ENCODE results near the gene AMPD1. TPM values are rescaled to one million over a fixed set of nuclear protein-coding genes. Genes with fewer than 3 reads are reported as not detected.

The AMPD1 gene
- total RNA-seq, 1 experiment from 2014 or later: 0.19 TPM

GRCh38 chr1:114703242-114703641, 7.9 kb upstream of the AMPD1 start:
- DNase-seq (ENCODE audit: low spot score): no peak
- no peaks in the 10 kb centered on the region for H3K4me1 ChIP-seq (ENCODE audit: insufficient read depth, low read length, poor library complexity, severe bottlenecking)
- H3K9me3 ChIP-seq (ENCODE audit: low read depth, low read length, poor library complexity, severe bottlenecking): no peaks in the 10 kb centered on the region
- no peak overlapping the region for H3K4me3 ChIP-seq (ENCODE audit: low read depth, low read length, poor library complexity, severe bottlenecking)
- no peaks in the 10 kb centered on the region for H3K27me3 ChIP-seq (replicated peaks; ENCODE audit: insufficient read depth, low read depth, low read length, poor library complexity)
- peaks cover 22% of the 10 kb centered on the region for H3K36me3 ChIP-seq (ENCODE audit: insufficient read depth, low read length, poor library complexity, severe bottlenecking)
- H3K27ac ChIP-seq (ENCODE audit: low read depth, low read length, poor library complexity, severe bottlenecking): no peak overlapping the region
- ChIA-PET POLR2A (ENCODE audit: low non-redundant PET) (no interaction called here), CTCF (no interaction called here)
- intact Hi-C loops (cut with micrococcal nuclease; ENCODE audit: unreplicated experiment): no loop called here
- TF ChIP-seq CTCF (conservative IDR thresholded peaks at IDR 0.05; ENCODE audit: low read depth, low read length) (no peak), EZH2 (IDR thresholded peaks at IDR 0.05; ENCODE audit: borderline replicate concordance, low read depth, low read length, poor library complexity, severe bottlenecking) (no peak)
- no TSS peak for BruUV-seq (replicated peaks)

- DNase-seq (ENCODE audit: low spot score): no peak
- H3K36me3 ChIP-seq (ENCODE audit: insufficient read depth, low read length, poor library complexity, severe bottlenecking): peaks cover 17% of the 10 kb centered on the region
- H3K27ac ChIP-seq (ENCODE audit: low read depth, low read length, poor library complexity, severe bottlenecking): no peak overlapping the region
- TF ChIP-seq CTCF (conservative IDR thresholded peaks at IDR 0.05; ENCODE audit: low read depth, low read length) (no peak), EZH2 (IDR thresholded peaks at IDR 0.05; ENCODE audit: borderline replicate concordance, low read depth, low read length, poor library complexity, severe bottlenecking) (no peak)
- H3K4me1 ChIP-seq (ENCODE audit: insufficient read depth, low read length, poor library complexity, severe bottlenecking): no peaks in the 10 kb centered on the region
- ChIA-PET POLR2A (ENCODE audit: low non-redundant PET) (no interaction called here), CTCF (no interaction called here)
- intact Hi-C loops (cut with micrococcal nuclease; ENCODE audit: unreplicated experiment): no loop called here
- no peaks in the 10 kb centered on the region for H3K9me3 ChIP-seq (ENCODE audit: low read depth, low read length, poor library complexity, severe bottlenecking)
- no peak overlapping the region for H3K4me3 ChIP-seq (ENCODE audit: low read depth, low read length, poor library complexity, severe bottlenecking)
- H3K27me3 ChIP-seq (replicated peaks; ENCODE audit: insufficient read depth, low read depth, low read length, poor library complexity): no peaks in the 10 kb centered on the region
- no TSS peak for BruUV-seq (replicated peaks)
Observed at GRCh38 chr1:114702737-114703136, 7.4 kb upstream of the AMPD1 start.

- ChIA-PET CTCF (no interaction called here), POLR2A (ENCODE audit: low non-redundant PET) (no interaction called here)
- Histone ChIP-seq H3K27me3 (replicated peaks; ENCODE audit: insufficient read depth, low read depth, low read length, poor library complexity) (no peaks in the 10 kb centered on the region), H3K27ac (ENCODE audit: low read depth, low read length, poor library complexity, severe bottlenecking) (no peak overlapping the region), H3K4me3 (ENCODE audit: low read depth, low read length, poor library complexity, severe bottlenecking) (no peak overlapping the region), H3K36me3 (ENCODE audit: insufficient read depth, low read length, poor library complexity, severe bottlenecking) (peaks cover 9% of the 10 kb centered on the region), H3K9me3 (ENCODE audit: low read depth, low read length, poor library complexity, severe bottlenecking) (no peaks in the 10 kb centered on the region), H3K4me1 (ENCODE audit: insufficient read depth, low read length, poor library complexity, severe bottlenecking) (no peaks in the 10 kb centered on the region)
- BruUV-seq (replicated peaks): no TSS peak
- DNase-seq (ENCODE audit: low spot score): no peak
- intact Hi-C loops (cut with micrococcal nuclease; ENCODE audit: unreplicated experiment): no loop called here
- no peak for TF ChIP-seq EZH2 (IDR thresholded peaks at IDR 0.05; ENCODE audit: borderline replicate concordance, low read depth, low read length, poor library complexity, severe bottlenecking)
- TF ChIP-seq CTCF (conservative IDR thresholded peaks at IDR 0.05; ENCODE audit: low read depth, low read length): no peak
Observed at GRCh38 chr1:114701931-114702330, 6.6 kb upstream of the AMPD1 start.
